Keratinocyte (primary cell): ENCODE data around the gene ZIC2.

Experiments
- CTCF ChIP-seq, 3 experiments: IDR thresholded peaks in 1 of 3; conservative IDR thresholded peaks in 1 of 3; optimal IDR thresholded peaks in 1 of 3; 2 replicates in 2 of 3; 3 replicates in 1 of 3; pipeline versions ENCODE3 to v1.5.1; 2011; ENCODE audit warnings: low read length in 3 of 3, mild to moderate bottlenecking in 3 of 3, moderate library complexity in 2 of 3, control low read depth in 1 of 3, inconsistent platforms in 1 of 3; ENCODE audit not compliant: insufficient read depth in 2 of 3; ENCODE audit errors: extremely low read depth in 1 of 3
- EZH2 ChIP-seq: IDR thresholded peaks from one replicate; pipeline ENCODE4 v1.6.1; 2012; ENCODE audit warnings: inconsistent platforms, mild to moderate bottlenecking, low read length, moderate library complexity

DNA sequence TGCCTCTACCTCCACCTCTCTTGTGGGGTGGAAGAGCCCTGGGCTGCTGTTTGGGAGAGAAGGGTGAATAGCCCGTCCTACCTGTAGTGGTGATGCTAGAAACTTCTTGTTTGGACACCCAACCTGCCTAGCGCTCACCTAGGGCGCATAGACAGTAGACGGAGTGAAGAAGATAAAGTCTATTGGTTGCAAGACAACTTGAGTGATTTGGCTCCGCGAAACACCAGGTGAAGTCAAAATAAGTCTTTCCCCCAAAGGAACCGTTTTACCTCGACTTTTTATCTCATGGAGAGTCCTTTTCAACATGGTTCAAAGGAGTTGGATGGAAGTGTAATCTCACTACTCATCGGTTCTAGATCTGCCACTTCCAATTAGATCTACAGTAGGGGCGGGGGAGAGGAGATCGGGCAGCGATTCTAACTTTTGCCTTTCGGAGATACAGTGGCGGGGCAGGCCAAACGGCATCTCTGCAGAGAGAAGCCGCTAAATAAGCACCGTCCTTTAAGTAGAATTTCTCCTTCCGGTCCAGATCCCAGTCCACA is 9.3 kb upstream of the ZIC2 start:
- TF ChIP-seq CTCF (optimal IDR thresholded peaks at IDR 0.05 in 1 of 3, IDR thresholded peaks at IDR 0.05 in 1 of 3, conservative IDR thresholded peaks at IDR 0.05 in 1 of 3; ENCODE audit: extremely low read depth in 1 of 3, insufficient read depth in 2 of 3, low read length in 3 of 3) (no peak), EZH2 (peak; percentile 34)
